SK-N-SH (cell line): ENCODE data around the gene CYP27A1. TPM values are rescaled to one million over a fixed set of nuclear protein-coding genes. Genes with fewer than 3 reads are reported as not detected.

ENCODE experiments used
- CTCF ChIA-PET: fragments of 300-600, 350-600 bp; formaldehyde crosslinking; extraction: SDS; loops from one replicate; lab custom pipeline; 2021; lab: Yijun Ruan, JAX
- POLR2A ChIA-PET: fragments of 350-600 bp; sonication (Branson Sonifier 250); formaldehyde crosslinking; extraction: SDS; loops from one replicate; lab custom pipeline; 2020; ENCODE audit warnings: antibody characterized with exemption, inconsistent platforms; lab: Yijun Ruan, JAX
- DNase-seq: peaks from one replicate; pipeline ENCODE4 v3.0.0; 2012
- H2AFZ ChIP-seq: fragments of 200-600 bp; sonication (generic); 2 replicates; pipeline ENCODE4 v1.8.1; 2016; ENCODE audit warnings: antibody characterized with exemption, mild to moderate bottlenecking, low read depth
- H3F3A ChIP-seq: fragments of 200-600 bp; sonication (generic); replicated peaks from 2 replicates; pipeline ENCODE3; 2016; ENCODE audit warnings: antibody characterized with exemption, mild to moderate bottlenecking; ENCODE audit not compliant: insufficient read depth
- H3K27ac ChIP-seq, 2 experiments: fragments of 200-500 bp in 1 of 2; fragments of 200-600 bp in 1 of 2; sonication (Bioruptor generic) in 1 of 2; sonication (generic), shearing (Covaris generic) in 1 of 2; 2 replicates each; pipeline versions ENCODE4 v1.5.1 to v1.6.1; 2014 to 2016; ENCODE audit warnings: low read depth in 2 of 2, inconsistent platforms in 1 of 2, low read length in 1 of 2, mild to moderate bottlenecking in 1 of 2, mixed read lengths in 1 of 2
- H3K27me3 ChIP-seq: fragments of 200-600 bp; sonication (generic), shearing (Covaris generic); 2 replicates; pipeline ENCODE4 v1.6.1; 2016; ENCODE audit warnings: mixed run types; ENCODE audit not compliant: insufficient read depth
- H3K36me3 ChIP-seq, 2 experiments: fragments of 200-500 bp in 1 of 2; fragments of 200-600 bp in 1 of 2; sonication (Bioruptor generic) in 1 of 2; sonication (generic) in 1 of 2; replicated peaks in 1 of 2; 2 replicates each; pipeline versions ENCODE3 to v1.5.1; 2014 to 2016; ENCODE audit warnings: low read length in 1 of 2, mild to moderate bottlenecking in 1 of 2; ENCODE audit not compliant: insufficient read depth in 2 of 2, control insufficient read depth in 1 of 2
- H3K4me1 ChIP-seq, 2 experiments: fragments of 200-500 bp in 1 of 2; fragments of 200-600 bp in 1 of 2; sonication (Bioruptor generic) in 1 of 2; sonication (generic), shearing (Covaris generic) in 1 of 2; 2 replicates each; pipeline versions ENCODE4 v1.5.1 to v1.6.1; 2014 to 2016; ENCODE audit warnings: low read depth in 1 of 2, low read length in 1 of 2, mixed run types in 1 of 2; ENCODE audit not compliant: insufficient read depth in 2 of 2, control insufficient read depth in 1 of 2
- H3K4me2 ChIP-seq: fragments of 200-600 bp; sonication (generic), shearing (Covaris generic); 2 replicates; pipeline ENCODE4 v1.6.1; 2017; ENCODE audit warnings: mixed run types
- H3K4me3 ChIP-seq, 2 experiments: fragments of 200-500 bp in 1 of 2; fragments of 200-600 bp in 1 of 2; sonication (Bioruptor generic) in 1 of 2; sonication (generic), shearing (Covaris generic) in 1 of 2; 2 replicates each; pipeline versions ENCODE4 v1.5.1 to v1.8.1; 2014 to 2016; ENCODE audit warnings: low read depth in 2 of 2, inconsistent platforms in 1 of 2, low read length in 1 of 2, mild to moderate bottlenecking in 1 of 2, mixed read lengths in 1 of 2, moderate library complexity in 1 of 2
- H3K79me2 ChIP-seq: fragments of 200-600 bp; sonication (generic); 2 replicates; pipeline ENCODE4 v1.8.1; 2017; ENCODE audit warnings: mild to moderate bottlenecking; ENCODE audit not compliant: insufficient read depth
- H3K9ac ChIP-seq: fragments of 200-600 bp; sonication (generic); 2 replicates; pipeline ENCODE4 v1.6.1; 2017; ENCODE audit warnings: mixed run types
- H3K9me2 ChIP-seq: fragments of 200-600 bp; sonication (generic); 2 replicates; pipeline ENCODE4 v1.6.1; 2017; ENCODE audit warnings: mixed run types
- H3K9me3 ChIP-seq: fragments of 200-600 bp; sonication (generic); 2 replicates; pipeline ENCODE4 v1.6.1; 2017; ENCODE audit warnings: mixed run types, mild to moderate bottlenecking, moderate library complexity
- H4K20me1 ChIP-seq: fragments of 200-600 bp; sonication (generic); 2 replicates; pipeline ENCODE4 v1.6.1; 2017; ENCODE audit warnings: mild to moderate bottlenecking, mixed run types; ENCODE audit not compliant: insufficient read depth
- CHD2 ChIP-seq: fragments of 150-350 bp; IDR thresholded peaks from 2 replicates; pipeline ENCODE4 v1.6.1; 2018; ENCODE audit warnings: low read length; ENCODE audit not compliant: partially characterized antibody
- ELF1 ChIP-seq: IDR thresholded peaks from 2 replicates; pipeline ENCODE4 v1.4.0; 2012
- EZH2phosphoT487 ChIP-seq: fragments of 200-600 bp; sonication (generic); IDR thresholded peaks from 2 replicates; pipeline ENCODE4 v1.6.1; 2017; ENCODE audit warnings: low read depth, mixed run types, mild to moderate bottlenecking, antibody characterized with exemption, moderate library complexity, borderline replicate concordance
- FOXJ3 ChIP-seq: sonication (generic); formaldehyde crosslinking; IDR thresholded peaks from 2 replicates; pipeline ENCODE4 v1.5.1; 2020; ENCODE audit warnings: mild to moderate bottlenecking, missing genetic modification reagents
- GATA2 ChIP-seq: sonication (generic); formaldehyde crosslinking; IDR thresholded peaks from 2 replicates; pipeline ENCODE4 v1.5.0; 2020; ENCODE audit warnings: mild to moderate bottlenecking, missing genetic modification reagents
- MAX ChIP-seq: IDR thresholded peaks from 2 replicates; pipeline ENCODE4 v1.4.0; 2012; ENCODE audit warnings: low read depth
- MXI1 ChIP-seq: IDR thresholded peaks from 2 replicates; pipeline ENCODE4 v1.6.1; 2012; ENCODE audit warnings: mild to moderate bottlenecking, low read depth, low read length, improper control_type of control experiment
- NFIC ChIP-seq: IDR thresholded peaks from 2 replicates; pipeline ENCODE4 v1.4.0; 2012; ENCODE audit warnings: borderline replicate concordance
- PBX3 ChIP-seq: IDR thresholded peaks from 2 replicates; pipeline ENCODE4; 2012
- RFX5 ChIP-seq: IDR thresholded peaks from 2 replicates; pipeline ENCODE4 v1.6.1; 2012; ENCODE audit warnings: mild to moderate bottlenecking, improper control_type of control experiment, low read length
- RXRA ChIP-seq: IDR thresholded peaks from 2 replicates; pipeline ENCODE4 v1.4.0; 2012; ENCODE audit warnings: low read depth, mild to moderate bottlenecking, borderline replicate concordance
- TAF1 ChIP-seq: IDR thresholded peaks from 2 replicates; pipeline ENCODE4 v1.6.1; 2012; ENCODE audit warnings: low read depth, mild to moderate bottlenecking, low read length, moderate library complexity, borderline replicate concordance
- TEAD4 ChIP-seq: IDR thresholded peaks from 2 replicates; pipeline ENCODE4 v1.4.0; 2012; ENCODE audit warnings: mild to moderate bottlenecking, borderline replicate concordance; ENCODE audit not compliant: insufficient read depth
- WGBS: methylation state at CpG from one replicate; pipeline ENCODE4 v1.1.6; 2017; ENCODE audit warnings: low lambda C conversion rate; 5-methylcytosine and 5-hydroxymethylcytosine counted together
- polyA plus RNA-seq, 3 experiments: library from polyadenylated mRNA; depleted of rRNA; stranded (reverse); fragments of >200 nt; gene quantifications; 2 replicates each; pipeline ENCODE4 v1.2.3, GENCODE V29; 2012
- TF ChIP-seq, protein P1 (sequence below): fragments of 150-350 bp; IDR thresholded peaks from 2 replicates; pipeline ENCODE4 v1.6.1; 2016; ENCODE audit warnings: mild to moderate bottlenecking, low read depth, low read length
- TF ChIP-seq, protein P2 (sequence below): IDR thresholded peaks from 2 replicates; pipeline ENCODE4 v1.4.0; 2012; ENCODE audit warnings: low read depth, borderline replicate concordance

CYP27A1 gene
- polyA plus RNA-seq, 1 of the 3 experiments (the other 2 are of a cell fraction), result 0.54 TPM

DNA sequence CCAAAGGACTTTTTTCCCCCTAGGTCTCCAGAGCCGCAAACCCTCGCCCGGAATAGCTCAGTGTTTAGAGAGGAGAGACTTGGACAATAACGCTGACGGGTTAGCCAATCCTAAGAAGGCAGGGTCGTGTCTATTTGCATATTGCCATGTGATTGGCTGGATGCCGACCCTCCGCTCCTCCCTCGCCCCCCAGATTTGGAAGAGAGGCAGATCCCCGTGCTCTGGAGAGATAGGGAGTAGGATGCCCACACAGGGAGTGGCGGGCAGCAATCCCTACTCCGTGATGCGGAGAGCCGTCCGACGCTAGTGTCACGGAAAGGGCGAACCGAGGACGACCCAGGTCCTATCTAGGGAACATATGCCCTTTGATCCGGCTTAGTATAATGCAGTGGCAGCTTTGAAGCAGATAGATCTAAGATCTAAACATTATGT, 79.0 kb downstream of the CYP27A1 start:
- ChIA-PET POLR2A (interaction anchor here (0.7 to 2.4 kb wide), 6 partner anchors 13 to 253 kb away, joined by 3 to 8 read pairs (median 4); partner anchors contain the start of gene PLCD4), CTCF (interaction anchor here (0.9 to 16.1 kb wide), 5 partner anchors 16 to 141 kb away, joined by 4 to 249 read pairs (median 5); partner anchors contain the start of gene WNT10A)
- peaks cover 7 to 71% of the 10 kb centered on the region in 2 experiments; a peak in 2 of 4 replicates for H3K4me1 ChIP-seq
- H2AFZ ChIP-seq, result no peak overlapping the region
- H3K4me2 ChIP-seq, result peak overlapping the region; percentile 74; the same call in 1 of the 2 replicates
- 30% methylated on average over 17 of the region's 21 CpGs for WGBS
- no peaks in the 10 kb centered on the region for H3K9me3 ChIP-seq
- peak overlapping the region in 1 of 2 experiments; percentile 49; a peak in 2 of 4 replicates for H3K4me3 ChIP-seq
- H3F3A ChIP-seq, result no peaks in the 10 kb centered on the region
- no peaks in the 10 kb centered on the region for H4K20me1 ChIP-seq
- no peaks in the 10 kb centered on the region for H3K79me2 ChIP-seq
- no peaks in the 10 kb centered on the region for H3K9me2 ChIP-seq
- no peak overlapping the region for H3K9ac ChIP-seq
- peak; percentile 92 for DNase-seq
- H3K27ac ChIP-seq, result peak overlapping the region in 1 of 2 experiments; percentile 16; a peak in 1 of 4 replicates
- H3K36me3 ChIP-seq, result no peaks in the 10 kb centered on the region
- peak; percentile 33; the same call in 1 of the 2 replicates for TF ChIP-seq GATA2 (CRISPR knock-in tag)
- peak; percentile 10 for TF ChIP-seq CHD2
- no peak for TF ChIP-seq PBX3
- no peak for TF ChIP-seq ELF1
- peaks cover 46% of the 10 kb centered on the region for H3K27me3 ChIP-seq

DNA sequence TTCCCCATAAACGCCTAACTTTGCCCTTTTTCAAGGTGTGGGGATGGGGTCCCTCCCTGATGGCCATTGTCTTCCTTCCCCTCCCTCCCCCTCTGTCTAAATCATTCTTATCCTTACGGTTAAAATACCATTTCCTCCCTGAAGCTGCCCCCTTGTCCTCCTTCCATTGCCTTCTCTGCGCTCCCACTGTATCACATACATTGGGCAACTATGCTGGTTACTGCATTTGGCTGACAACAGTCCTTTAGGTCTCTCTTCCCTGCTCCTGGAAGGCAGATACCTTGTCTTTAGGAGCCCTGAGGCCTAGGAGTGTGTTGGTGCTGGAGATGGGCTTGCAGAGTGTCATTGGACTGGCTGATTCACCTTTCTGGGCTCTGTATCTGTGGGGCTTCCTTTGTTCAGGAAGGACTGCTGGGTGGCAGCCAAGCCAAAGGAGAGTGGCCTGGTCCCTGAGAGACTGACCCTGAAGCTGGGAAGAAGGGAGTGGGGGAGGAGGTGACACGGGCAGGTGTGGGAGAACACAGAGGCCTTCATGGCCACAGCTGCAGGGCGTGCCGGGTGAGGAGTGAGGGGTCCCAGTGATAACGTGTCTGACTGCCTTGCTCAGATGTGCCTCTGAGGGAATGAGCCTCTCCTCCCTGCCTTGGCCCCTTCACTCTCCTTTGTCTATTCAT, 79.8 kb downstream of the CYP27A1 start:
- Histone ChIP-seq H3K4me1 (peaks cover 7 to 63% of the 10 kb centered on the region in 2 experiments; a peak in 1 of 4 replicates), H3K4me3 (no peak overlapping the region), H3K27ac (peak overlapping the region in 1 of 2 experiments; percentile 3; a peak in 1 of 4 replicates), H3K36me3 (no peaks in the 10 kb centered on the region), H3K79me2 (no peaks in the 10 kb centered on the region), H3K9ac (no peak overlapping the region), H3F3A (no peaks in the 10 kb centered on the region), H3K4me2 (no peak overlapping the region), H3K9me2 (no peaks in the 10 kb centered on the region), H4K20me1 (no peaks in the 10 kb centered on the region), H3K9me3 (no peaks in the 10 kb centered on the region), H2AFZ (no peak overlapping the region), H3K27me3 (peaks cover 46% of the 10 kb centered on the region)
- 84% methylated on average over 7 of the region's 7 CpGs for WGBS
- TF ChIP-seq TAF1, result no peak
- TF ChIP-seq TEAD4, result no peak
- TF ChIP-seq RFX5, result no peak
- DNase-seq, result no peak
- POLR2A ChIA-PET, result interaction anchor here (2.4 kb wide), 1 partner anchor 25 kb away, joined by 8 read pairs; no protein-coding TSS in a partner anchor
- CTCF ChIA-PET, result interaction anchor here (1.0 to 16.1 kb wide), 7 partner anchors 8 to 118 kb away, joined by 3 to 249 read pairs (median 5); partner anchors contain the start of gene WNT10A

DNA sequence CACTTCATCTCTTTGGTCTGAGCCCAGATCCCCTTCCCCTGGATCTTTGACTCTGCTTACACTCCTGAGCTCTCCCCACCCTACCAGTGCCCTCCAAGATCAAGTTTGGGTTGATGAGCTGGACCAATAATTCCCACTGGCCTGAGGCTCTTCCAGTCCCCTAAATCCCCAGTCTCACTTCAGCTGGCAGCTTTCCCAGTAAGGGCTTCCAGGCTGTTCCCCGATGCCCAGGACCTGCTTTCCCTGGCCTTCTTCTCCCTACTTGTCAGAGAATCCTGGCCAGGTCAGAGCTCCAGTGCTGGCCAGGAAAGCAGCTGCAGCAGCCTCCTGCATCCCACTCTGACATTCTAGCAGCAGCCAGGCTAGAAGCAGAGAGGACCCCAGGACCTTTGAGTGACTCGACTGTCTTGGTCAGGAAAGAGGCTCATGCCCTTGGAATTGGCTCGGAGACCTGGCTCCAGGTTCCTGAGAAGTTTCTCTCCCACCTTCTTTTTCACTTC, 81.1 kb downstream of the CYP27A1 start:
- POLR2A ChIA-PET, result no interaction called here
- no peak for TF ChIP-seq FOXJ3
- no peak for TF ChIP-seq PBX3
- no peak for TF ChIP-seq RXRA
- no peak for TF ChIP-seq EZH2phosphoT487
- TF ChIP-seq MXI1, result no peak
- no peak for TF ChIP-seq NFIC
- TF ChIP-seq, protein P1, sequence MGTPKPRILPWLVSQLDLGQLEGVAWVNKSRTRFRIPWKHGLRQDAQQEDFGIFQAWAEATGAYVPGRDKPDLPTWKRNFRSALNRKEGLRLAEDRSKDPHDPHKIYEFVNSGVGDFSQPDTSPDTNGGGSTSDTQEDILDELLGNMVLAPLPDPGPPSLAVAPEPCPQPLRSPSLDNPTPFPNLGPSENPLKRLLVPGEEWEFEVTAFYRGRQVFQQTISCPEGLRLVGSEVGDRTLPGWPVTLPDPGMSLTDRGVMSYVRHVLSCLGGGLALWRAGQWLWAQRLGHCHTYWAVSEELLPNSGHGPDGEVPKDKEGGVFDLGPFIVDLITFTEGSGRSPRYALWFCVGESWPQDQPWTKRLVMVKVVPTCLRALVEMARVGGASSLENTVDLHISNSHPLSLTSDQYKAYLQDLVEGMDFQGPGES, result no peak
- TF ChIP-seq, protein P2, sequence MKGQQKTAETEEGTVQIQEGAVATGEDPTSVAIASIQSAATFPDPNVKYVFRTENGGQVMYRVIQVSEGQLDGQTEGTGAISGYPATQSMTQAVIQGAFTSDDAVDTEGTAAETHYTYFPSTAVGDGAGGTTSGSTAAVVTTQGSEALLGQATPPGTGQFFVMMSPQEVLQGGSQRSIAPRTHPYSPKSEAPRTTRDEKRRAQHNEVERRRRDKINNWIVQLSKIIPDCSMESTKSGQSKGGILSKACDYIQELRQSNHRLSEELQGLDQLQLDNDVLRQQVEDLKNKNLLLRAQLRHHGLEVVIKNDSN, result no peak
- TF ChIP-seq MAX, result no peak

More for the DNA sequence above, 81.1 kb downstream of the CYP27A1 start:
- Histone ChIP-seq H3K9me3 (no peaks in the 10 kb centered on the region), H3K9me2 (no peaks in the 10 kb centered on the region), H2AFZ (no peak overlapping the region), H3K9ac (no peak overlapping the region), H3K4me1 (peaks cover 7 to 53% of the 10 kb centered on the region in 2 experiments; a peak in 1 of 4 replicates), H3F3A (no peaks in the 10 kb centered on the region), H3K4me3 (no peak overlapping the region), H3K27ac (no peak overlapping the region), H3K79me2 (no peaks in the 10 kb centered on the region), H3K36me3 (no peaks in the 10 kb centered on the region), H3K27me3 (peaks cover 40% of the 10 kb centered on the region), H4K20me1 (no peaks in the 10 kb centered on the region), H3K4me2 (no peak overlapping the region)
- DNase-seq, result no peak
- WGBS, result 66% methylated on average over 3 of the region's 3 CpGs
- CTCF ChIA-PET, result interaction anchor here (0.8 to 16.1 kb wide), 5 partner anchors 10 to 153 kb away, joined by 3 to 249 read pairs (median 11); partner anchors contain the start of gene WNT10A
